GM21737 (cell line): ENCODE data around the gene AVPR1B.
A peak's percentile ranks its signal among the peaks of the same experiment; 100 is the strongest.
"Not testable (repeated sequence)": the region's sequence is repeated elsewhere in the genome, so short reads cannot be mapped to it uniquely, and the experiment has no call there.

Source experiments
- ATAC-seq: cut with Tn5 transposase; IDR thresholded peaks from one replicate; pipeline ENCODE4 v1.9.1; 2021; ENCODE audit warnings: mild to moderate bottlenecking, moderate library complexity; ENCODE audit not compliant: unreplicated experiment

Gene AVPR1B

DNA sequence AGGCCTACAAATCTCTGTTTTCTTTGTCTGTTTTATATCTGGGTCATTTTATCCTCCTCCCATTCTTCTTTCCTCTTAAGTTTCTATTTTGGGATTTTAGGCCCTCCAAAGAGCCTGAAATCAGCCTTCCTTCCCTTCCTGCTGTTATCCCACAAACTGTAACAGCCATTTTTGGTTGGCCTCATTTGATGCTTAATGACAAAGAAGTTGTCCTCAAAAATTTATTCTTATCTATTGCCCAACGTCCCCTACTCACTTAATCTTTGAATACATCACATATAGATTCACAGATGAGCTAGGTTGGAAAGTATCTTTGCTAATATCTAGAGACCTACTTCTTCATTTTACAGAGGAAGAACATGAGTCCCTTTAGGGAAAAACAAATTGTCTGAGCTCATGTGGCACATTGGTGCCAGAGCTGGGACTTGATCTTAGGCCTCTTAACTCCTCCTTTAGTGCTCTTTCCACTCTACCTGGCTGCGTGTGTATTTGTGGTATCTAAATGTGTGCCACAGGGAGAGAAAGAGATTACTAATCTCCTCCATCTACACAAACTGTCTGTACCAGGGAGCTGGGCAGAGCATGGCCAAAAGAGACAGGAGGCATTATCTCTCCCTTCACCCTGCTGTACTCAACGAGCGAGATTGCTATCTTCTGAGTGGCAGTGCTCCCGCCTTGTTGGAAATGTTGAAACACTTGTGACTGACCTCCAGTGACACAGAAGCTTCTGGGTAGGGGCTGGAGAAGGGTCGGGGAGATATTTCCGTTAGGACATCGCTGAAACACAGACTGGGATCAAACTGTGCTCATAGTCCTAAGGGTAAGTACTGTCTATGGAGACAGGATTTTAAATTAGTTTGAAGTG is 34.1 kb downstream of the AVPR1B start:
- ATAC-seq = no peak

GRCh38 chr1:206081856-206082255 is 35.3 kb downstream of the AVPR1B start:
- no peak for ATAC-seq

DNA sequence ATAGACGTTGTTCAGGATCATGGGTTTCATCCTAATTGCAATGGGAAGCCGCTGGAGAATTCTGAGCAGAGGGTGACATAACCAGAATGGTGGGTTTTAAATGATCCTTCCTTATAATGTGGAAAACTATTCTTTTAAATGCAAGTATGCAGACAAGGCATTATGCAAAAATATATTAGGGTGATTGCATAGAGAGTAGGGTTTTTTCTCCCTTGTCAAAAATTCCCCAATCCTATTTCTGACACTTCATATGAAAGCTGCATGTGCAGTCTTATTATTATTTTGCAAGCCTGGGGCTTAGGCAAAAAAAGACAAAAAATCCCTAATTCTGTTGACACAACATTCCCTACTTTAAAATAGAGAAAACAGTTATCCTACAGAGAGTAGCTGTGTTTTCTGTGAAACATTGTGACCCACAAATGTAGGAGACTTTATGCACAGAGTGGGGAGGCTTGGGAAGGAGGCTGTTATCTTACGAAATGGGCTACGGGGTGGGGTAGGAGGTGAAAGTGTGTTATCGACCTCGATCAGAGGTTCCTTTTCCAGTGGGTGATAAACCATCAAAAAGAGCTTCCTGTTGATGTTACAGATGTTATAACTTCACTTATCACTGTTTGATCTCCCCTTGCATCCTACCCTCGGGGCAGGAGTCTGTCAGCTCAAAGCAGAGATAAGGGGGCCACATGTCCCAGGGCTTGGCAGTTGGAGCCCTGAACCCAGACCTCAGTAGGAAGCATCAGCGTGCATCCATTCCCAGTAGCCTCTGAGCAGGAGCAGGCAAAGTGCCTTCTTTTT is 37.0 kb downstream of the AVPR1B start:
- no peak for ATAC-seq

GRCh38 chr1:206079135-206079534 is 38.1 kb downstream of the AVPR1B start:
- ATAC-seq = no peak

DNA sequence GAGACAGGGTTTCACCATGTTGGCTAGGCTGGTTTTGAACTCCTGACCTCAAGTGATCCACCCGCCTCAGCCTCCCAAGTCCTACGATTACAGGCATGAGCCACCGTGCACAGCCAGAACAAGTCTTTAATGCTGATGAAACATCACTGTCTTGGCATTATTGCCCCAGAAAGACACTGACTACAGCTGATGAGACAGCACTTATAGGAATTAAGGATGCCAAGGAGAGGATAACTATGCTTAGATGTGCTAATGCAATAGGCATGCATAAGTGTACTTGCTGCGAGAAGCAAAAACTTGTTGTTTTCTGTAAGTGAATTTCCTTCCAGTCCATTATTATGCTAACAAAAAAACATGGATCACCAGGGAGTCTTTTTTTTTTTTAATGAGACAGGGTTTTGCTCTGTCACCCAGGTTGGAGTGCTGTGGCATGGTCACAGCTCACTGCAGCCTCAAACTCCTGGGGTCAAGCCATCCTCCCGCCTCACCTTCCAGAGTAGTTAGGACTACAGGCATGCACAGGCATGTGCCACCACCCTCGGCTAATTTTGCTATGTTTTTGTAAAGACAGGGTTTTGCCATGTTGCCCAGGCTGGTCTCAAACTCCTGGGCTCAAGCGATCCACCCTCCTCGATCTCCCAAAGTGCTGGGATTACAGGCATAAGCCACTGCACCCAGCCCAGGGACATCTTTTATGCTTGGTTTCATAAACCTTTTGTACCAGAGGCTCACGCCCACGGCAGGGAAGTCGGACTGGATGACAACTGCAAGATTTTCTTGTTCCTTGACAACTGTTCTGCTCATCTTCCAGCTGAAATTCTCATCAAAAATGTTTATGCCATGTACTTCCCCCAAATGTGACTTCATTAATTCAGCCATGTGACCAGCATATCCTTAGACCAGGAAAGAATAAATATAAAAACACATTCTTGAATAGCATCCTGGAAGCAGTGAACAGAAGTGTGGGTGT is 41.1 kb downstream of the AVPR1B start:
- no peak for ATAC-seq

GRCh38 chr1:206074839-206075238 is 42.3 kb downstream of the AVPR1B start:
- no peak for ATAC-seq

DNA sequence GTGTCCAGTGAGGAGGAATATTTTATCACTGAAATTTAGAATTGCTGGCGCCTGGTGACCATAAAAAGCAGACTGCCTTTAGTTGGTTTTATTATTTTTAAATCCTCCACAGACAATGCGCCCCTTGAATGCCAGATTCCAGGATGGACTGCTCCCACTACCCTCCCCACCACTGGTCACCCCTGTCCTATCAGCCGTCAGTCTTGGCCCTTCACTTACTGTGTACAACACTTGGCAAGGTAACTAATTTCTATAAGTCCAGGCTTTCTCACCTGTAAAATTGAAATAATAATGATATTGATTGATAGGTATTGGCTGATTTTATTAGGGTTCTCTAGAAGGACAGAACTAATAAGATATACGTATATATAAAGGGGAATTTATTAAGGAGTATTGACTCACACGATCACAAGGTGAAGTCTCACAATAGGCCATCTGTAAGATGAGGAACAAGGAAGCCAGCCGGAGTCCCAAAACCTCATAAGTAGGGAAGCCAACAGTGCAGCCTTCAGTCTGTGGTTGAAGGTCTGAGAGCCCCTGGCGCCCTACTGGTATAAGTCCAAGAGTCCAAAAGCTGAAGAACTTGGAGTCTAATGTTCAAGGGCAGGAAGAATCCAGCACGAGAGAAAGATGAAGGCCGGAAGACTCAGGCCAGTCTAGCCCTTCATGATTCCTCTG is 46.4 kb downstream of the AVPR1B start:
- ATAC-seq = no peak

DNA sequence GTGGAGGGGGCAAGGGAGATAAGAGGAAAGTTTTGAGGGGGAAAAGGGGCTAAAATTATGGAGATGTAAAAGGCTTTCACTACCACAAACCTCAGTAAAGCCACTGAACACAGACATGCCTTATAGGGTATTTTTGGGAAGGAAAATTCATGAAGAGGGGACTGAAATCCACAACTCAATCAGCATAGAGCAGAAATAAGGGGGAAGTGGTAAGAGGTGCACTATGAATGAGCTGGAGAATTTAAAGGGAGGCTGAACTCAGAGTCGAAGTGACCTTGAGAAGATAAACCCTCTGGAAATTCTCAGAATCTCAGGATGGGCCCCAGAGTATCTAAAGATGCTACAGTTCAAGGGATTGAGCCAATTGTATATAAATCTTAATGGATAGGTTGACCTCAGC is 48.9 kb downstream of the AVPR1B start:
- no peak for ATAC-seq

GRCh38 chr1:206067486-206068227 is 49.5 kb downstream of the AVPR1B start:
- no peak for ATAC-seq

- peak; percentile 78 for ATAC-seq
Observed at GRCh38 chr1:206066479-206067171, 50.6 kb downstream of the AVPR1B start.

DNA sequence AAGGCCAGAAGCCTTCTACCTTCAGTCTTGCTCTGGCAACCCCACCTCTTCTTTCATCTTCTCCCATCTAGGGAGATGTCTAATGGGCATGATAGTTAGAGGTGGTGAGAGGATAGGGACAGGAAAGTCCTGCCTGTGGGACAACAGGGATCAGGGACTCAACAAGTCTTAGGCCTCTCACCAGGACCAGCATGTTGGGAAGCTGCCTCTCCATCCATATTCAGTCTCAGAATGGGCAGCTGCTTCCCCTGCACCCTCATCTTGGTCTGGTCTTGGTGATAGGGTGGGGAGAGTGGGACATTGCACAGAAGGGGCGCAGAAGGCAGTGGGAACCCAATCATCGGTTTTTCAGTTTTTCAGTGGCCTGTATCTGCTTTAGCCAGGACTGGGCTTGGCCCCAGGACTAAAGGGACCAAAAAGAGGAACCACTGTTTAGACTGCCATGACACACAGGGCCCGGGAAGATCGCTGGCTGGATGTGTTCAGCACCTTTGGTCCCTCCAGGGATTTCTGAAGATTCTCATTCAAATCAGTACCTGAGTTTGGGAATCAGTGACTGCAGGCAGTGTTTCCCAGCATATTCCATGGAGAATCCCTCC is 51.5 kb downstream of the AVPR1B start:
- ATAC-seq = no peak

- not testable (repeated sequence) for ATAC-seq
Observed at GRCh38 chr1:206064501-206064900, 52.7 kb downstream of the AVPR1B start.

DNA sequence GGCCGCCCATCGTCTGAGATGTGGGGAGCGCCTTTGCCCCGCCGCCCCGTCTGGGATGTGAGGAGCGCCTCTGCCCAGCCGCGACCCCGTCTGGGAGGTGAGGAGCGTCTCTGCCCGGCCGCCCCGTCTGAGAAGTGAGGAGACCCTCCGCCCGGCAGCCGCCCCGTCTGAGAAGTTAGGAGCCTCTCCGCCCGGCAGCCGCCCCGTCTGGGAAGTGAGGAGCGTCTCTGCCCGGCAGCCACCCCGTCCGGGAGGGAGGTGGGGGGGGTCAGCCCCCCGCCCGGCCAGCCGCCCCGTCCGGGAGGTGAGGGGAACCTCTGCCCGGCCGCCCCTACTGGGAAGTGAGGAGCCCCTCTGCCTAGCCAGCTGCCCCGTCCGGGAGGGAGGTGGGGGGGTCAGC is 53.2 kb downstream of the AVPR1B start:
- ATAC-seq = not testable (repeated sequence)

DNA sequence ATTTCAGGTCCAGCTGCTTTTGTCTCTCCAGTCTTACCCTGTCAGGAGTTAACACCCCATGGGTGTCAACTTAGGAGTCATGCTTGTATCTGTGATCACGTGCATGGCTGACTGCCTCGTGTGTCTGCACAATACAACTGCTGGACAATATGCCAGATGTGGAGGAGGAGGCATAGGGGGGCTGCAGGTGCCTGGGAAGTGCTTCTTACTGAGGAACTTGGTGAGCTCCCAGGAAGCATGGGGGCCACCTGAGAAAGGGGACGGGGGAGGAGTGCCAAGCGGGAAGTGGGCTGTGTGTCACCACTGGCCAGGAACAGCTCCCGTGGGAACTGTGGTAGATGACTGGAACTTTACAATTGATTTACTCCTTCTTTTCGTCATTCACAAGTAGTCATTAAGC is 54.7 kb downstream of the AVPR1B start:
- no peak for ATAC-seq

- no peak for ATAC-seq
Observed at GRCh38 chr1:206060844-206061243, 56.3 kb downstream of the AVPR1B start.
